HepG2 (cell line): Measurements from ENCODE around the gene LINGO3. TPM values are rescaled to one million over a fixed set of nuclear protein-coding genes. Genes with fewer than 3 reads are reported as not detected.

Experiments used
- AGO2 ChIP-seq: fragments of 200-400 bp; formaldehyde crosslinking; optimal IDR thresholded peaks from 2 replicates; pipeline ENCODE3; 2017; ENCODE audit warnings: mild to moderate bottlenecking, low read depth, low read length, moderate library complexity
- DR1 ChIP-seq: sonication (generic); formaldehyde crosslinking; IDR thresholded peaks from 2 replicates; pipeline ENCODE4 v1.8.0; 2021; ENCODE audit warnings: mild to moderate bottlenecking, missing genetic modification reagents, inconsistent platforms
- FOSL2 ChIP-seq: sonication (generic); formaldehyde crosslinking; IDR thresholded peaks from 2 replicates; pipeline ENCODE4 v1.4.0; 2020; ENCODE audit warnings: missing genetic modification reagents
- GATAD2A ChIP-seq: IDR thresholded peaks from 2 replicates; pipeline ENCODE4 v1.6.1; 2016
- HNRNPL ChIP-seq: fragments of 200-400 bp; formaldehyde crosslinking; IDR thresholded peaks from 2 replicates; pipeline ENCODE4 v1.6.1; 2017; ENCODE audit warnings: mild to moderate bottlenecking, low read depth, low read length
- HOXA3 ChIP-seq: sonication (generic); formaldehyde crosslinking; IDR thresholded peaks from 2 replicates; pipeline ENCODE4 v1.5.0; 2020; ENCODE audit warnings: missing genetic modification reagents
- IKZF4 ChIP-seq: sonication (generic); formaldehyde crosslinking; IDR thresholded peaks from 2 replicates; pipeline ENCODE4 v1.5.1; 2020; ENCODE audit warnings: borderline replicate concordance, mild to moderate bottlenecking, low read depth, missing genetic modification reagents; ENCODE audit errors: not compliant biosample characterization
- KDM2A ChIP-seq: sonication (generic); formaldehyde crosslinking; IDR thresholded peaks from 2 replicates; pipeline ENCODE4 v1.4.0; 2020; ENCODE audit warnings: low read depth, missing genetic modification reagents, borderline replicate concordance
- NFKB2 ChIP-seq: sonication (generic); formaldehyde crosslinking; IDR thresholded peaks from 2 replicates; pipeline ENCODE4 v1.4.0; 2020; ENCODE audit warnings: missing genetic modification reagents, borderline replicate concordance
- NONO ChIP-seq, 2 experiments: fragments of 450-650 bp in 1 of 2; sonication (generic) in 1 of 2; formaldehyde crosslinking in 1 of 2; IDR thresholded peaks in 1 of 2; conservative IDR thresholded peaks in 1 of 2; 2 replicates each; pipeline versions ENCODE4 v1.6.1 to v1.8.0; 2017 to 2022; ENCODE audit warnings: mild to moderate bottlenecking in 1 of 2, missing genetic modification reagents in 1 of 2, moderate library complexity in 1 of 2
- RAD21 ChIP-seq: fragments of 450-650 bp; formaldehyde crosslinking; IDR thresholded peaks from 2 replicates; pipeline ENCODE4 v1.5.0; 2020; ENCODE audit warnings: mild to moderate bottlenecking
- SAFB2 ChIP-seq: sonication (generic); formaldehyde crosslinking; IDR thresholded peaks from 2 replicates; pipeline ENCODE4 v1.5.1; 2020; ENCODE audit warnings: missing genetic modification reagents, low read depth, mild to moderate bottlenecking, borderline replicate concordance
- SALL1 ChIP-seq: sonication (generic); formaldehyde crosslinking; IDR thresholded peaks from 2 replicates; pipeline ENCODE4 v1.8.0; 2022; ENCODE audit warnings: mild to moderate bottlenecking, missing genetic modification reagents
- STAG1 ChIP-seq: sonication (generic); formaldehyde crosslinking; IDR thresholded peaks from 2 replicates; pipeline ENCODE4 v1.4.0; 2020; ENCODE audit warnings: missing genetic modification reagents
- TEAD3 ChIP-seq: optimal IDR thresholded peaks from 2 replicates; pipeline ENCODE3; 2016; ENCODE audit warnings: borderline replicate concordance
- XRCC5 ChIP-seq: fragments of 200-400 bp; formaldehyde crosslinking; optimal IDR thresholded peaks from 2 replicates; pipeline ENCODE3; 2017; ENCODE audit warnings: mild to moderate bottlenecking, low read length
- ZBTB38 ChIP-seq: sonication (generic); formaldehyde crosslinking; IDR thresholded peaks from 2 replicates; pipeline ENCODE4 v1.5.1; 2020; ENCODE audit warnings: mild to moderate bottlenecking, missing genetic modification reagents
- ZMYM3 ChIP-seq: sonication (generic); formaldehyde crosslinking; IDR thresholded peaks from 2 replicates; pipeline ENCODE4 v1.5.1; 2020; ENCODE audit warnings: mild to moderate bottlenecking, missing genetic modification reagents
- ZNF143 ChIP-seq: sonication (generic); formaldehyde crosslinking; IDR thresholded peaks from 2 replicates; pipeline ENCODE4 v1.4.0; 2020; ENCODE audit warnings: missing genetic modification reagents
- ZNF282 ChIP-seq: fragments of 450-650 bp; IDR thresholded peaks from 2 replicates; pipeline ENCODE4 v1.6.1; 2018; ENCODE audit not compliant: partially characterized antibody
- ZNF329 ChIP-seq: sonication (generic); formaldehyde crosslinking; IDR thresholded peaks from 2 replicates; pipeline ENCODE4 v1.9.0; 2021; ENCODE audit warnings: low read depth, mild to moderate bottlenecking, missing genetic modification reagents
- ZNF510 ChIP-seq: sonication (generic); formaldehyde crosslinking; IDR thresholded peaks from 2 replicates; pipeline ENCODE4 v1.4.0; 2020; ENCODE audit warnings: low read depth, mild to moderate bottlenecking, missing genetic modification reagents
- ZNF644 ChIP-seq: IDR thresholded peaks from 2 replicates; pipeline ENCODE4 v1.6.1; 2016; ENCODE audit warnings: low read depth
- ZSCAN29 ChIP-seq: sonication (generic); formaldehyde crosslinking; conservative IDR thresholded peaks from 2 replicates; pipeline ENCODE4 v1.4.0; 2020; ENCODE audit warnings: mild to moderate bottlenecking, missing genetic modification reagents
- polyA plus RNA-seq, 8 experiments: library from polyadenylated mRNA; depleted of rRNA in 3 of 8; stranded (reverse) in 7 of 8; unstranded in 1 of 8; fragments of >200 nt; fragmentation: Illumina TruSeq in 4 of 8; extraction: Trizol in 4 of 8; gene quantifications; 2 replicates each; pipeline versions ENCODE4 v1.2.1 to v1.2.3, GENCODE V29; 2011 to 2016; ENCODE audit warnings: low read depth in 4 of 8, missing spikeins in 1 of 8, mixed read lengths in 1 of 8; ENCODE audit not compliant: insufficient read depth in 1 of 8
- total RNA-seq, 5 experiments: library from RNA; depleted of rRNA; stranded (reverse); fragments of >200 nt; fragmentation: Illumina TruSeq; extraction: Trizol; gene quantifications; 2 replicates each; pipeline ENCODE4 v1.2.3, GENCODE V29; 2016; ENCODE audit warnings: low read depth in 1 of 5
- TF ChIP-seq, protein P1 (sequence below): sonication (generic); formaldehyde crosslinking; conservative IDR thresholded peaks from 2 replicates; pipeline ENCODE4 v1.8.0; 2022; ENCODE audit warnings: mild to moderate bottlenecking, moderate library complexity, missing genetic modification reagents
- TF ChIP-seq, protein P2 (sequence below): sonication (generic); formaldehyde crosslinking; IDR thresholded peaks from 2 replicates; pipeline ENCODE4 v1.9.0; 2022; ENCODE audit warnings: missing genetic modification reagents, mild to moderate bottlenecking, borderline replicate concordance
- TF ChIP-seq, protein P3 (sequence below): sonication (generic); formaldehyde crosslinking; IDR thresholded peaks from 2 replicates; pipeline ENCODE4 v1.5.0; 2020; ENCODE audit warnings: mild to moderate bottlenecking, missing genetic modification reagents, moderate library complexity

LINGO3 gene
- total and polyA plus RNA-seq, 2 of the 13 experiments (the other 11 are each of a cell fraction or from before 2014, with no cell fraction given) = not detected

DNA sequence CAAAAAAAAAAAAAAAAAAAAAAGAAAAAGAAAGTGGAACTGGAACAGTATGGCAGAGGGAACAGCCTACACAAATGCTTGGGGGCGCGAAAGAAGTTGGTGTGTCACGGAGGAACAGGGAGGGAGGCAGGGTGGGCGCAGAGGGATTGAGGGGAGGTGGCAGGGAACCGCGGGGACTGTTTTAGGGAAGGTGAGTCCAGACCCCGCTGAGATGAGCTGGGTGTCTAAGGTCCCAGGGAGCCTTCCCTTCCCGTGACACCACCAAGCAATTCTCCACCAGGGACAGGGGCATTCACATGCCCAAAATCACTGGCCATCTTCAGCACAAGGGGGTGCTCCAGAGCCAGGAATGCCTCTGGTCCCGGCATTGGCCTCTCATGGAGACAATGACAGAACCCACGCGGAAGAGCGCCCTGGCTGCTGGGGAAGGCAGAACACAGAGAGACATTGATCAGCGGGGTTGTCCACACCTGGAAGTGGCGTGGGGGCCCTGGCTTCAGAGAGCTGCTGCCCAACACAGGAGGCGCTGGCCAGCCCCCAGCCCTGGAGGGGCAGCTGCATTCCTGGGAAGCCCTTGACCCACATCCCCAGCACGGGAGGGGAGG is 32.9 kb downstream of the LINGO3 start (continued):
- no peak for TF ChIP-seq NONO (IDR thresholded peaks at IDR 0.05)
- TF ChIP-seq NONO (CRISPR knock-in tag; conservative IDR thresholded peaks at IDR 0.05) = peak; percentile 51; the same call in 1 of the 2 replicates
- TF ChIP-seq KDM2A (CRISPR knock-in tag) = peak; percentile 34; the same call in 1 of the 2 replicates
- TF ChIP-seq ZMYM3 (CRISPR knock-in tag) = 0 out of 2 replicates have a peak, but pooled peaks have one; percentile 55
- peak; percentile 89 for TF ChIP-seq STAG1 (CRISPR knock-in tag)
- TF ChIP-seq ZNF329 = 0 out of 2 replicates have a peak, but pooled peaks have one; percentile 32
- no peak for TF ChIP-seq IKZF4
- peak; percentile 39 for TF ChIP-seq XRCC5
- no peak for TF ChIP-seq DR1 (CRISPR knock-in tag)
- TF ChIP-seq HNRNPL = 0 out of 2 replicates have a peak, but pooled peaks have one; percentile 43
- TF ChIP-seq GATAD2A (CRISPR knock-in tag) = 0 out of 2 replicates have a peak, but pooled peaks have one; percentile 30
- TF ChIP-seq FOSL2 (CRISPR knock-in tag) = 0 out of 2 replicates have a peak, but pooled peaks have one; percentile 15
- peak; percentile 75 for TF ChIP-seq AGO2
- no peak for TF ChIP-seq ZNF282
- peak; percentile 94 for TF ChIP-seq ZBTB38
- TF ChIP-seq ZSCAN29 (CRISPR knock-in tag) = no peak
- peak; percentile 65 for TF ChIP-seq TEAD3
- peak; percentile 64 for TF ChIP-seq HOXA3 (CRISPR knock-in tag)
- peak; percentile 77 for TF ChIP-seq RAD21
- no peak for TF ChIP-seq ZNF644 (CRISPR knock-in tag)
- TF ChIP-seq, protein P1, sequence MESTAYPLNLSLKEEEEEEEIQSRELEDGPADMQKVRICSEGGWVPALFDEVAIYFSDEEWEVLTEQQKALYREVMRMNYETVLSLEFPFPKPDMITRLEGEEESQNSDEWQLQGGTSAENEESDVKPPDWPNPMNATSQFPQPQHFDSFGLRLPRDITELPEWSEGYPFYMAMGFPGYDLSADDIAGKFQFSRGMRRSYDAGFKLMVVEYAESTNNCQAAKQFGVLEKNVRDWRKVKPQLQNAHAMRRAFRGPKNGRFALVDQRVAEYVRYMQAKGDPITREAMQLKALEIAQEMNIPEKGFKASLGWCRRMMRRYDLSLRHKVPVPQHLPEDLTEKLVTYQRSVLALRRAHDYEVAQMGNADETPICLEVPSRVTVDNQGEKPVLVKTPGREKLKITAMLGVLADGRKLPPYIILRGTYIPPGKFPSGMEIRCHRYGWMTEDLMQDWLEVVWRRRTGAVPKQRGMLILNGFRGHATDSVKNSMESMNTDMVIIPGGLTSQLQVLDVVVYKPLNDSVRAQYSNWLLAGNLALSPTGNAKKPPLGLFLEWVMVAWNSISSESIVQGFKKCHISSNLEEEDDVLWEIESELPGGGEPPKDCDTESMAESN (CRISPR knock-in tag) = 0 out of 2 replicates have a peak, but pooled peaks have one; percentile 50
- TF ChIP-seq, protein P2, sequence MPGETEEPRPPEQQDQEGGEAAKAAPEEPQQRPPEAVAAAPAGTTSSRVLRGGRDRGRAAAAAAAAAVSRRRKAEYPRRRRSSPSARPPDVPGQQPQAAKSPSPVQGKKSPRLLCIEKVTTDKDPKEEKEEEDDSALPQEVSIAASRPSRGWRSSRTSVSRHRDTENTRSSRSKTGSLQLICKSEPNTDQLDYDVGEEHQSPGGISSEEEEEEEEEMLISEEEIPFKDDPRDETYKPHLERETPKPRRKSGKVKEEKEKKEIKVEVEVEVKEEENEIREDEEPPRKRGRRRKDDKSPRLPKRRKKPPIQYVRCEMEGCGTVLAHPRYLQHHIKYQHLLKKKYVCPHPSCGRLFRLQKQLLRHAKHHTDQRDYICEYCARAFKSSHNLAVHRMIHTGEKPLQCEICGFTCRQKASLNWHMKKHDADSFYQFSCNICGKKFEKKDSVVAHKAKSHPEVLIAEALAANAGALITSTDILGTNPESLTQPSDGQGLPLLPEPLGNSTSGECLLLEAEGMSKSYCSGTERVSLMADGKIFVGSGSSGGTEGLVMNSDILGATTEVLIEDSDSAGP (CRISPR knock-in tag) = peak; percentile 65
- TF ChIP-seq ZNF510 (CRISPR knock-in tag) = no peak
- no peak for TF ChIP-seq ZNF143 (CRISPR knock-in tag)
- TF ChIP-seq SAFB2 (CRISPR knock-in tag) = no peak
- TF ChIP-seq SALL1 (CRISPR knock-in tag) = peak; percentile 22; the same call in 1 of the 2 replicates
- no peak for TF ChIP-seq NFKB2 (CRISPR knock-in tag)
- TF ChIP-seq, protein P3, sequence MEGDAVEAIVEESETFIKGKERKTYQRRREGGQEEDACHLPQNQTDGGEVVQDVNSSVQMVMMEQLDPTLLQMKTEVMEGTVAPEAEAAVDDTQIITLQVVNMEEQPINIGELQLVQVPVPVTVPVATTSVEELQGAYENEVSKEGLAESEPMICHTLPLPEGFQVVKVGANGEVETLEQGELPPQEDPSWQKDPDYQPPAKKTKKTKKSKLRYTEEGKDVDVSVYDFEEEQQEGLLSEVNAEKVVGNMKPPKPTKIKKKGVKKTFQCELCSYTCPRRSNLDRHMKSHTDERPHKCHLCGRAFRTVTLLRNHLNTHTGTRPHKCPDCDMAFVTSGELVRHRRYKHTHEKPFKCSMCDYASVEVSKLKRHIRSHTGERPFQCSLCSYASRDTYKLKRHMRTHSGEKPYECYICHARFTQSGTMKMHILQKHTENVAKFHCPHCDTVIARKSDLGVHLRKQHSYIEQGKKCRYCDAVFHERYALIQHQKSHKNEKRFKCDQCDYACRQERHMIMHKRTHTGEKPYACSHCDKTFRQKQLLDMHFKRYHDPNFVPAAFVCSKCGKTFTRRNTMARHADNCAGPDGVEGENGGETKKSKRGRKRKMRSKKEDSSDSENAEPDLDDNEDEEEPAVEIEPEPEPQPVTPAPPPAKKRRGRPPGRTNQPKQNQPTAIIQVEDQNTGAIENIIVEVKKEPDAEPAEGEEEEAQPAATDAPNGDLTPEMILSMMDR (CRISPR knock-in tag) = peak; percentile 92
